ENCODE data around the gene CELSR1. TPM values are rescaled to one million over a fixed set of nuclear protein-coding genes. Genes with fewer than 3 reads are reported as not detected.

Gene CELSR1
- total RNA-seq, 1 experiment from 2014 or later, result 22.6 TPM

GRCh38 chr22:46337870-46338269 is 199.6 kb downstream of the CELSR1 start:
- Mint-ChIP-seq H3K4me3 (peak overlapping the region; percentile 9 to 96; a peak in 3 of 5 replicates), H3K27ac (no peak overlapping the region), H3K36me3 (ENCODE audit: insufficient read depth in 1 of 3, low read depth in 3 of 3) (peaks cover 38 to 70% (median 48%) of the 10 kb centered on the region in 3 experiments), H3K9me3 (no peaks in the 10 kb centered on the region; a peak in 2 of 5 replicates), H3K27me3 (ENCODE audit: low read depth) (no peaks in the 10 kb centered on the region), H3K4me1 (peaks cover 15 to 23% of the 10 kb centered on the region in 2 experiments)
- Histone ChIP-seq H4K5ac (ENCODE audit: insufficient read length, low read depth, low read length) (no peak overlapping the region), H3T11ph (ENCODE audit: low read length) (no peak overlapping the region), H3K14ac (ENCODE audit: insufficient read depth, low read length) (no peak overlapping the region), H3K9ac (ENCODE audit: extremely low read depth, insufficient read length, low read length) (no peak overlapping the region), H3K79me1 (ENCODE audit: insufficient read depth, low read depth, low read length, poor library complexity, severe bottlenecking) (peaks cover 5% of the 10 kb centered on the region), H4K20me1 (ENCODE audit: control insufficient read depth, insufficient read depth, insufficient read length) (peaks cover 3% of the 10 kb centered on the region), H4K91ac (ENCODE audit: insufficient read length, low read depth, low read length) (no peak overlapping the region), H3K4ac (ENCODE audit: low read depth, low read length) (no peak overlapping the region), H2BK20ac (ENCODE audit: low read depth, low read length, poor library complexity, severe bottlenecking) (no peak overlapping the region), H4K8ac (replicated peaks; ENCODE audit: insufficient read length, low read depth, low read length) (no peak overlapping the region), H3K56ac (ENCODE audit: insufficient read length, low read depth, low read length) (no peak overlapping the region), H3K23ac (ENCODE audit: insufficient read length, low read depth, low read length) (no peak overlapping the region), H3K4me1 (ENCODE audit: insufficient read depth, low read length) (no peaks in the 10 kb centered on the region; the same call in 1 of the 2 replicates), H2BK5ac (ENCODE audit: insufficient read length, low read length) (no peak overlapping the region), H3K27ac (ENCODE audit: insufficient read length, low read depth, low read length) (no peak overlapping the region), H3K23me2 (ENCODE audit: insufficient read length, low read depth, low read length, poor library complexity, severe bottlenecking) (peaks cover 11% of the 10 kb centered on the region), H3K4me2 (ENCODE audit: insufficient read depth, insufficient read length, low read length) (no peak overlapping the region), H2BK120ac (ENCODE audit: low read depth, low read length, poor library complexity, severe bottlenecking) (no peak overlapping the region), H3K27me3 (ENCODE audit: insufficient read depth, low read length) (no peaks in the 10 kb centered on the region), H3K79me2 (ENCODE audit: insufficient read depth, low read length) (peaks cover 3% of the 10 kb centered on the region; the same call in 1 of the 2 replicates), H3K9me3 (ENCODE audit: control insufficient read depth, low read depth, low read length) (no peaks in the 10 kb centered on the region), H2AFZ (ENCODE audit: low read length) (no peak overlapping the region), H2BK15ac (ENCODE audit: low read depth, low read length) (no peak overlapping the region), H3K18ac (ENCODE audit: insufficient read length, low read depth, low read length) (no peak overlapping the region), H2AK5ac (ENCODE audit: insufficient read length, low read length) (no peak overlapping the region), H2BK12ac (ENCODE audit: insufficient read length, low read depth, low read length) (no peak overlapping the region)
- TF ChIP-seq CTCF (conservative IDR thresholded peaks at IDR 0.05), result no peak
- DNase-seq, result no peak
- no CpG with 5 or more reads among the region's 9 CpGs for WGBS (ENCODE audit: extremely low coverage, insufficient read length, low lambda C conversion rate)

All from H9 (cell line).